Gastrocnemius medialis (tissue), 4 donors: ENCODE data around the gene RBM17. TPM values are rescaled to one million over a fixed set of nuclear protein-coding genes. Genes with fewer than 3 reads are reported as not detected.

ENCODE experiments used
- ATAC-seq, 2 donors: fragments of 150-250 bp; one replicate each; pipeline ENCODE4 v1.9.1; 2016
- DNase-seq, 2 donors: peaks; one replicate each; pipeline ENCODE4 v3.0.0-alpha.2; 2019
- H3K27ac ChIP-seq, 4 donors: fragments of 200-600 bp; sonication (generic); 1 replicate in 1 of 4; 2 replicates in 3 of 4; pipeline ENCODE4 v1.5.1; 2016 to 2018; ENCODE audit warnings: mild to moderate bottlenecking in 2 of 4, moderate library complexity in 1 of 4
- H3K27me3 ChIP-seq, 3 donors: fragments of 200-600 bp; sonication (generic) in 2 of 3; 1 replicate in 1 of 3; 2 replicates in 2 of 3; pipeline versions ENCODE4 v1.5.1 to v1.6.0; 2016 to 2019; ENCODE audit warnings: mild to moderate bottlenecking in 1 of 3, moderate library complexity in 1 of 3
- H3K36me3 ChIP-seq, 2 donors: fragments of 200-600 bp; sonication (generic) in 1 of 2; one replicate each; pipeline ENCODE4 v1.5.1; 2017 to 2018
- H3K4me1 ChIP-seq, 2 donors: fragments of 200-600 bp; sonication (generic) in 1 of 2; one replicate each; pipeline ENCODE4 v1.5.1; 2016 to 2017; ENCODE audit warnings: mild to moderate bottlenecking in 2 of 2
- H3K4me3 ChIP-seq, 4 donors: fragments of 200-600 bp; sonication (generic) in 3 of 4; 1 replicate in 1 of 4; 2 replicates in 3 of 4; pipeline ENCODE4 v1.5.1; 2016 to 2019; ENCODE audit warnings: mild to moderate bottlenecking in 2 of 4
- H3K9me3 ChIP-seq, 3 donors: fragments of 200-600 bp; sonication (generic) in 2 of 3; 1 replicate in 1 of 3; 2 replicates in 2 of 3; pipeline ENCODE4 v1.5.1; 2016 to 2019
- POLR2A ChIP-seq, 2 donors: fragments of 450-650 bp; IDR thresholded peaks; one replicate each; pipeline ENCODE4 v1.6.1; 2017; ENCODE audit warnings: antibody characterized with exemption in 2 of 2, mild to moderate bottlenecking in 2 of 2, moderate library complexity in 2 of 2
- in situ Hi-C, 4 donors: fragments of 200-750 bp; cut with MboI; loops; one replicate each; pipeline versions ENCODE4 v1.15.0 to v1.8.0; 2017; ENCODE audit warnings: low sequenced_read_pairs in 4 of 4
- intact Hi-C: fragments of 100-400 bp; cut with DNase I; formaldehyde crosslinking; loops from one replicate; pipeline ENCODE4 v1.15.1; 2023; ENCODE audit warnings: low total_unique reads
- total RNA-seq, 4 donors: library from RNA; depleted of rRNA; stranded (reverse); fragments of >200 nt; gene quantifications; one replicate each; pipeline versions ENCODE4 v1.1.0 to v1.2.3, GENCODE V29; 2016
- TF ChIP-seq, protein P1 (sequence below), 5 experiments: fragments of 450-650 bp in 3 of 5; fragments of 200-600 bp in 2 of 5; sonication (generic) in 2 of 5; IDR thresholded peaks in 4 of 5; conservative IDR thresholded peaks in 1 of 5; 1 replicate in 4 of 5; 2 replicates in 1 of 5; pipeline ENCODE4 v1.5.1; 2016 to 2019; ENCODE audit warnings: antibody characterized with exemption in 5 of 5, mild to moderate bottlenecking in 3 of 5, moderate library complexity in 3 of 5

RBM17 gene
- total RNA-seq, 4 donors from 2014 or later, result 53.2 to 67.4 (median 60.1) TPM

GRCh38 chr10:6070660-6071059 lies 18.2 kb upstream of the RBM17 start:
- no peak for DNase-seq
- no peaks in the 10 kb centered on the region for H3K36me3 ChIP-seq
- in situ Hi-C loops, result no loop called here
- H3K4me1 ChIP-seq, result peaks cover 0 to 6% of the 10 kb centered on the region in 2 donors
- H3K4me3 ChIP-seq, result no peak overlapping the region
- H3K27me3 ChIP-seq, result no peaks in the 10 kb centered on the region
- no peak overlapping the region for H3K27ac ChIP-seq
- TF ChIP-seq, protein P1, sequence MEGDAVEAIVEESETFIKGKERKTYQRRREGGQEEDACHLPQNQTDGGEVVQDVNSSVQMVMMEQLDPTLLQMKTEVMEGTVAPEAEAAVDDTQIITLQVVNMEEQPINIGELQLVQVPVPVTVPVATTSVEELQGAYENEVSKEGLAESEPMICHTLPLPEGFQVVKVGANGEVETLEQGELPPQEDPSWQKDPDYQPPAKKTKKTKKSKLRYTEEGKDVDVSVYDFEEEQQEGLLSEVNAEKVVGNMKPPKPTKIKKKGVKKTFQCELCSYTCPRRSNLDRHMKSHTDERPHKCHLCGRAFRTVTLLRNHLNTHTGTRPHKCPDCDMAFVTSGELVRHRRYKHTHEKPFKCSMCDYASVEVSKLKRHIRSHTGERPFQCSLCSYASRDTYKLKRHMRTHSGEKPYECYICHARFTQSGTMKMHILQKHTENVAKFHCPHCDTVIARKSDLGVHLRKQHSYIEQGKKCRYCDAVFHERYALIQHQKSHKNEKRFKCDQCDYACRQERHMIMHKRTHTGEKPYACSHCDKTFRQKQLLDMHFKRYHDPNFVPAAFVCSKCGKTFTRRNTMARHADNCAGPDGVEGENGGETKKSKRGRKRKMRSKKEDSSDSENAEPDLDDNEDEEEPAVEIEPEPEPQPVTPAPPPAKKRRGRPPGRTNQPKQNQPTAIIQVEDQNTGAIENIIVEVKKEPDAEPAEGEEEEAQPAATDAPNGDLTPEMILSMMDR (IDR thresholded peaks at IDR 0.05 in 4 of 5, conservative IDR thresholded peaks at IDR 0.05 in 1 of 5), result no peak
- TF ChIP-seq POLR2A (IDR thresholded peaks at IDR 0.05), result no peak
- intact Hi-C loops, result no loop called here
- no peaks in the 10 kb centered on the region for H3K9me3 ChIP-seq
- no peak for ATAC-seq

GRCh38 chr10:6071181-6072175 lies 17.4 kb upstream of the RBM17 start:
- in situ Hi-C loops, result no loop called here

DNA sequence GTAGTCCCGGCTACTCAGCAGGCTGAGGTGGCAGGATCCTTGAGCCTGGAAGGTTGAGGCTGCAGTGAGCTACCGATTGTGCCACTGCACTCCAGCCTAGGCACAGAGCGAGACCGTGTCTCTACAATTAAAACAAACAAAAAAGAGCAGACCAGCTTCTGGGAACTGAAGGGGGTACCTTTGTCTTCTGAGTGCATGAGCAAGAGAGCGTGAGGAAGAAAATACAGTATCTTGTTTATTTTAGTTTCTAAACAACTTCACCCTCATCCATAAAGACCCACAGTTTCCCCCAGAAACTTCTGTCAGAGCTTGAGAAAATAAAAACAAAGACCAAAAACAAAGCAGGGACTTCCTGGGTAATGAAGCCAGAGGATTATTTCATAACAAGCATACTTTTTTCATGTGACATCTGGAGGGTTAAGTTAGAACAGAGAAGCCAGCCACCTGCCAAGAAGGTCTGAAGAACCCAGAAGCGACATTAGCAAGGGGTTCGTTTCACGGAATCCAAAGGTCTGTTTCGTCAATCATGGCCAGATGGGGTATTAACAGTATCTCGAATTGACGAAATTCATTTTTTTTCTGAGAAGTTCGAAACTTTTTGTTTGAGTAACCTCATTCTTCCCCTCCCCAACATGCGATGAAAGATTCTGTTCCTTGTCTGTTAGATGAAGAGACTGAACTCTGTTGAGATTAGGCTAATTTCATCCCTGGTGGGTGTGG lies 16.5 kb upstream of the RBM17 start:
- Histone ChIP-seq H3K4me3 (no peak overlapping the region), H3K27ac (peak overlapping the region; percentile 23 to 59 (median 36)), H3K36me3 (no peaks in the 10 kb centered on the region), H3K27me3 (no peaks in the 10 kb centered on the region), H3K4me1 (no peaks in the 10 kb centered on the region), H3K9me3 (no peaks in the 10 kb centered on the region)
- ATAC-seq (peak; percentile 47 to 64), DNase-seq (no peak)
- TF ChIP-seq, protein P1 (IDR thresholded peaks at IDR 0.05 in 4 of 5, conservative IDR thresholded peaks at IDR 0.05 in 1 of 5), result no peak
- intact Hi-C loops (no loop called here), in situ Hi-C loops (no loop called here)

More at GRCh38 chr10:6071181-6072175, 17.4 kb upstream of the RBM17 start:
- H3K9me3 ChIP-seq, result no peaks in the 10 kb centered on the region
- DNase-seq (no peak), ATAC-seq (no peak)
- H3K27me3 ChIP-seq, result no peaks in the 10 kb centered on the region
- H3K27ac ChIP-seq, result peak overlapping the region; percentile 23 to 59 (median 36)
- H3K36me3 ChIP-seq, result no peaks in the 10 kb centered on the region
- peaks cover 0 to 1% of the 10 kb centered on the region in 2 donors for H3K4me1 ChIP-seq
- TF ChIP-seq, protein P1 (IDR thresholded peaks at IDR 0.05 in 4 of 5, conservative IDR thresholded peaks at IDR 0.05 in 1 of 5), result no peak
- no peak for TF ChIP-seq POLR2A (IDR thresholded peaks at IDR 0.05)
- H3K4me3 ChIP-seq, result no peak overlapping the region
- intact Hi-C loops, result no loop called here

- ATAC-seq (no peak), DNase-seq (no peak)
- Histone ChIP-seq H3K4me1 (no peaks in the 10 kb centered on the region), H3K27me3 (no peaks in the 10 kb centered on the region), H3K4me3 (no peak overlapping the region), H3K36me3 (no peaks in the 10 kb centered on the region), H3K27ac (no peak overlapping the region), H3K9me3 (no peaks in the 10 kb centered on the region)
- in situ Hi-C loops, result no loop called here
- intact Hi-C loops, result no loop called here
- no peak for TF ChIP-seq POLR2A (IDR thresholded peaks at IDR 0.05)
- TF ChIP-seq, protein P1 (IDR thresholded peaks at IDR 0.05 in 4 of 5, conservative IDR thresholded peaks at IDR 0.05 in 1 of 5), result no peak
Observed at GRCh38 chr10:6074489-6075301, 14.1 kb upstream of the RBM17 start.
